Activated T-helper 1 cell treated with anti-CD3 and anti-CD28 coated beads, Interleukin-2, amount 50 U/mL, for 16 hours (primary cell): ENCODE measurements around the gene SLC22A15.
"Not testable (repeated sequence)": the region's sequence is repeated elsewhere in the genome, so short reads cannot be mapped to it uniquely, and the experiment has no call there.

Experiments
- DNase-seq, 2 donors: peaks; one replicate each; pipeline ENCODE4 v3.0.0-alpha.2; 2020; ENCODE audit warnings: low read depth in 1 of 2, low spot score in 1 of 2

The SLC22A15 gene

GRCh38 chr1:115980998-115981993, 5.0 kb downstream of the SLC22A15 start:
- no peak for DNase-seq

- no peak for DNase-seq
These were observed 6.1 kb downstream of the SLC22A15 start for GRCh38 chr1:115982400-115982799.

- DNase-seq: no peak
These were observed 7.3 kb downstream of the SLC22A15 start for GRCh38 chr1:115983584-115983983.

DNA sequence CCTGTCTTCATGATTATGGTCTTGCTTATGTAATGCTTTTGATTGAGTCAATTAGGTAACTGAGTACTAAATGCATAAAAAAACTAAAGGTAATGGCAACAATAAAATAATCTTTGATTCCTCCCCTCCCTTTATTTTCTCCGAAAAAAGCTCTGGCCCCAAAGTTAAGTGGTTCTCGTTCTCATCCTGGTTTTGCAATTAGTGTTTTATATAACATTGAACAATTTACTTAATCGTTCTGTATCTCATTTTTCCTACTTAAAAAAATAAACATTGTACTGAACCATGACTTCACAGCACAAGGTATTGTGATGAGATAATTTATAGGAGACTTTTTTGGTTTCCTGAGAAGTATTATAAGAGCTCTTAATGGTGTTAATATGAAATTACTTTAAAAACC, 11.3 kb downstream of the SLC22A15 start:
- DNase-seq: no peak

GRCh38 chr1:115988953-115989352, 12.6 kb downstream of the SLC22A15 start:
- no peak for DNase-seq

DNA sequence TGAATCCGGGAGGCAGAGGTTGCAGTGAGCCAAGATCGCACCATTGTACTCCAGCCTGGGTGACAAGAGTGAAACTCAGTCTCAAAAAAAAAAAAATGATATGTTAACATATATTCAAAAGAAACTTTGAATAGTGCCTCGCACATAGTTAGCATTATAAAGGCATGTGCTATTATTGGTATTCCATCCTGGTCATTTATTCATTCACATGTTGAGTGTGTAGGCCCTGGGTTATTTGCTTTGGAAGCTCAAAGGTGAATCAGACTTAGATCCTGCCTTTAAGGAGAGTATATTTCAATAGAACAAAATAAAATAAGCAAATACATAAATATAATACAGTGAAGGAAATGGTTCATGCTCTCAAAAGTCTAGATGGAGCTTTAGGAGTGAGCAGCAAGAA, 13.4 kb downstream of the SLC22A15 start:
- no peak for DNase-seq

DNA sequence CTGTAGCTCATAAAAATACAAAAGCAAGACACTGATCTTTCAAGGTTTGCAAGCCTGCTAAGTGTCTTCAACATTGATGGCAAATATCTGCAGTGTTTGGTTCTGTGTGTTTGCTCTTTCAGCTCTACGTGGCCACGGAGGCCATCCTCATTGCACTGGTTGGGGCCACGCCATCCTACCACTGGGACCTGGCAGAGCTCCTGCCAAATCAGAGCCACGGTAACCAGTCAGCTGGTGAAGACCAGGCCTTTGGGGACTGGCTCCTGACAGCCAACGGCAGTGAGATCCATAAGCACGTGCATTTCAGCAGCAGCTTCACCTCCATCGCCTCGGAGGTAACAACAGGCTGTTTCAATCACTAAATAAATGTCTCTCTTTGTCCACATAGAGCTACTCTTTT, 15.6 kb downstream of the SLC22A15 start:
- no peak for DNase-seq

GRCh38 chr1:115997921-115998320, 21.6 kb downstream of the SLC22A15 start:
- not testable (repeated sequence) for DNase-seq

DNA sequence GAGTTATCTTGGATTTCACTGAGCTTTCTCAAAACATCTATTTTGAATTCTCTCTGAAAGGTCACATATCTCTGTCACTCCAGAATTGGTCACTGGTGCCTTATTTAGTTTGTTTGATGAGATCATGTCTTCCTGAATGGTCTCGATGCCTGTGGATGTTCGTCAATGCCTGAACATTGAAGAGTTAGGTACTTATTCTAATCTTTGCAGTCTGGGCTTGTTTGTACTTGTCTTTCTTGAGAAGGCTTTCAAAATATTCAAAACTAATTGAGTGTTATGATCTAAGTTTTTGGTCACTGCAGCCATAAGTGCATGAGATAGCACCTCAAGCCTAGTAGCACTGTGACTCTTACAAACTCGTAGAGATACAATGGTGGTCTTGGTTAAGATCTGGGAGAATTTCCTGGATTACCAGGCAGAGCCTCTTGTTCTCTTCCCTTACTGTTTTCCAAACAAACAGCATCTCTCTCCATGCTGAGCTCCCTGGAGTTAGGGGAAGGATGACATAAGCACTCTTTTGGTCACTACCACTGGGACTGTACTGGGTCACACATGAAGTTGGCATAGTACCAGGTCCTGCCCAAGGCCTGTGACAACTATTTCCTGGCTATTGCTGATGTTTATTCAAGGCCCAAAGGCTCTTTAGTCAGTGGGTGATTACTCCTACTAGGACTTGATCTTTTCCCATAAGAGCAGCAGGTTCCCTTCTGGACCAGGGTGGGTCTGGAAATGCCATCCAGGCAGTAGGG, 25.6 kb downstream of the SLC22A15 start:
- no peak for DNase-seq

DNA sequence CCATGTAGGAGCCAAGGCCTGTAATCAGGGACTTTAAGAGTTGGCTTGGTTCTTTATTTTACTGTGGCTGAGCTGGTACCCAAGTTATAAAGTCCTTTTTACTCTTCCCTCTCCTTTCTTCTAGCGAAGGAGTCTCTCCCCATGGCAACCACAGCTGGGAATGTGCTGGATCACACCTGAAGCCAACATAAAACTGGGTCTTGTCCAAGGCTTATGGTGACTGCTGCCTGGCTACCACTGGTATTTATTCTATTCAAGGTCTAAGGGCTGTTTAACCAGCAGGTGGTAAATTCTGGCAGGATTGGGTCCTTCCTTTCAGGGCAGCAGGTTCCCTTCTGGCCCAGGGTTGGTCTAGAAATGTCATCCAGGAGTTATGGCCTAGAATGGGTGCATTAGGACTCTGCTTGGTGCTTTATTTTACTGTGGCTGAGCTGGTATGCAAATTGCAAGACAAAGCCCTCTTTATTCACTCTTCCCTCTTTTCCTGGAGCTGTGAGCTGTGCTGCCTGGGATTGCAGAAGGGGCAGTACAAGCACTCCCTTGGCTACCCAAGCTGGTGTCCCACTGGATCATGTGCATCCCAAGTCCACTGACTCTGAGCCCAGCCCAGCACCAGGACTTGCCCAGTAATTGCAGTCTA, 26.6 kb downstream of the SLC22A15 start:
- no peak for DNase-seq

- no peak for DNase-seq
These were observed 27.5 kb downstream of the SLC22A15 start for GRCh38 chr1:116003823-116004222.

- DNase-seq: no peak
These were observed 30.2 kb downstream of the SLC22A15 start for GRCh38 chr1:116006486-116006964.

DNA sequence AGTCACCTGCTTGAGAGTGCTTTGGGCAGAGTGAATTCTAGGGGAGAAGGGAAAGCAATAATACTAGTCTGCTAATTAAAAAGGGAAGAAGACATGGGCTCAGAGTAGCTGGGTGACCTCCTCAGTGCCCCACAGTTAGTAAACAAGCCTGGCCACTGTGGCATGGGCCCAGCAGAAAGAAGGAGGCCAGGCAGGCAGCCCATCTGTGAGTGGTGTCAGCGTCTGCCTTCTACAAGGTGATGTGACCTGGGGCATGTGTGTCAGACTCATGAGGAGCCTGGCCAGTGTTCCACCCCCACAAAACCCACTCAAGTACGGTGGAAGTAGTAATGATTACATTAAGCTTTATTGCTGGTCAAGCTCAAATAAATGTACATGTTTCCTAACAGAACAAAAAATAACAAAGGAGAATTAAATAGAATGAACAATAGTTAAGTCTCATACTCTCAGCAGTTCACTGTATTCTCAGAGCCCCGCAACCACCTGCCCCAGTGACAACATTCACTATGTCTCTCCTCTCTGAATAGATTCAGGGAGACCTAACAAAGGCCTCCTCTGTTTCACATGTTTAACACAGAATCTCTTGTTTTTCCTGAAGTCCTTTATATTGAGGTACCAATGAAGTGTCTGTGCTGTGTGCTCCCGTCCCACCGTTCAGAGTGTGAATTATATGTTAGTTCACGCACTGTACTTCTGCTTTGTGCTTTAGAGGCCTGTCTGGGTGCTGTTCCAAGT, 32.5 kb downstream of the SLC22A15 start:
- no peak for DNase-seq

DNA sequence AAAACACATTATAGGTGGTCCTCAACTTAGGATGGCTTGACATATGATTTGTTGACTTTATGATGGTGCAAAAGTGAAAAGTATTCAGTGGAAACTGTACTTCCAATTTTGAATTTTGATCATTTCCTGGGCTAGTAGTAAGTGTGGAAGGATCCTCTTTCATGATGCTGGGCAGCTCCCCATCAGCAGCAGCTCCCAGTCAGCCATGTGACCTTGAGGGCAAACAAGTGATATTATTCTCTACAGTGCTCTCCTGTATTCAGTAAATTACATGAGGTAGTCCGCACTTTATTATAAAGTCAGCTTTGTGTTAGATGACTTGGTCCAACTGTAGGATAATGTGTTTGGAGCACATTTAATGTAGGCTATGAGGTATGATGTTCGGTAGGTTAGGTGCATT, 36.4 kb downstream of the SLC22A15 start:
- no peak for DNase-seq

- DNase-seq: no peak
These were observed 39.4 kb downstream of the SLC22A15 start for GRCh38 chr1:116015679-116016078.

GRCh38 chr1:116018007-116018406, 41.7 kb downstream of the SLC22A15 start:
- DNase-seq: no peak

- no peak for DNase-seq
These were observed 43.4 kb downstream of the SLC22A15 start for GRCh38 chr1:116019653-116020253.

- DNase-seq: no peak
These were observed 44.5 kb downstream of the SLC22A15 start for GRCh38 chr1:116020668-116021272.

GRCh38 chr1:116024626-116025025, 48.3 kb downstream of the SLC22A15 start:
- DNase-seq: no peak

GRCh38 chr1:116026631-116027030, 50.3 kb downstream of the SLC22A15 start:
- no peak for DNase-seq
